IPS-11a (cell line): ENCODE data around the gene PTPN7.
"Not testable (repeated sequence)": the region's sequence is repeated elsewhere in the genome, so short reads cannot be mapped to it uniquely, and the experiment has no call there.

Experiments used
- H3K4me3 ChIP-seq: one replicate; pipeline ENCODE4 v1.5.1; 2013; ENCODE audit warnings: low read depth, low read length, control low read depth

The PTPN7 gene

GRCh38 chr1:202133001-202133400 lies 27.4 kb downstream of the PTPN7 start:
- H3K4me3 ChIP-seq: no peak overlapping the region

GRCh38 chr1:202131956-202132821 lies 28.2 kb downstream of the PTPN7 start:
- H3K4me3 ChIP-seq: no peak overlapping the region

GRCh38 chr1:202130816-202131522 lies 29.4 kb downstream of the PTPN7 start:
- H3K4me3 ChIP-seq: no peak overlapping the region

- H3K4me3 ChIP-seq: no peak overlapping the region
Observed at GRCh38 chr1:202130297-202130721, 30.1 kb downstream of the PTPN7 start.

DNA sequence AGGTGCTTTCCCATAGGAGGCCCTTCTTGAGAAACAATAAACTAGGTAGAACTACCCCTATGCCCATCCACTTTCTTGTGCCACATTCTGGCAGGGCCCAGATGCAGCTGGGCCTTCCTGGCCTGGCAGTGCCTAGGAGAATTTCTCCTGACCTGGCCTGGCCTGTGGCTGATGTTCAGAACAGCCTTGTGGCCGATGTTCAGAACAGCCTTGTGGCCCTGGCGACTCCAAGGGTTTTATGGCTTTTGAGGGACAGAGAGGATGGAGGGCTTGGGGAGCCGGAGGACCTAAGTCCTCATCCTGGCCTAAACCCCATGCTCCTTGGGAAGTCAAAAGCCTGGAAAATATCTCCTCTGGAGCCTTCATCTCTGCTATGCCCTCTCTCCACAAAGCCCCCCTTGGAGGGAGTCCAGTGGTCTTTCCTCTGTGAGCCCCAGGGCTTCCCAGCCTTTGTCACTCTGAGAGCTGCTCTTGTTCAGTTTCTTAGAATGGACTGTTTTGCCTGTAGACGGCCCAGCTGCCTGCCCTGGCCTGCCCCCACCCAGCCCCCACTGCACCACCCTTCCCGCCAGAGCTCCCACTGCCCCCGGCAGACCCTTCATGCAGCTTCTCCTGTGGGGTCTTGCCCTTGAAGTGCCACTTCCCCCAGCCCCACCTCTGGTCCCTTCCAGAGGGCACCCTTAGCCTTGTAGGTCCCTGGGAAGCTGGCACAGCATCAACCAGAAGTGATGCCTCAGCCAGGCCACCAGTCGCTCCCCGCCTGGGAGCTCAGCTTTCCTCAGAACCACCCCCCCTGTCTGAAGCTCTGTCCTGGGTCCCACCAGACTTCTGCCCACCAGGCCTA lies 30.7 kb downstream of the PTPN7 start:
- no peak overlapping the region for H3K4me3 ChIP-seq

DNA sequence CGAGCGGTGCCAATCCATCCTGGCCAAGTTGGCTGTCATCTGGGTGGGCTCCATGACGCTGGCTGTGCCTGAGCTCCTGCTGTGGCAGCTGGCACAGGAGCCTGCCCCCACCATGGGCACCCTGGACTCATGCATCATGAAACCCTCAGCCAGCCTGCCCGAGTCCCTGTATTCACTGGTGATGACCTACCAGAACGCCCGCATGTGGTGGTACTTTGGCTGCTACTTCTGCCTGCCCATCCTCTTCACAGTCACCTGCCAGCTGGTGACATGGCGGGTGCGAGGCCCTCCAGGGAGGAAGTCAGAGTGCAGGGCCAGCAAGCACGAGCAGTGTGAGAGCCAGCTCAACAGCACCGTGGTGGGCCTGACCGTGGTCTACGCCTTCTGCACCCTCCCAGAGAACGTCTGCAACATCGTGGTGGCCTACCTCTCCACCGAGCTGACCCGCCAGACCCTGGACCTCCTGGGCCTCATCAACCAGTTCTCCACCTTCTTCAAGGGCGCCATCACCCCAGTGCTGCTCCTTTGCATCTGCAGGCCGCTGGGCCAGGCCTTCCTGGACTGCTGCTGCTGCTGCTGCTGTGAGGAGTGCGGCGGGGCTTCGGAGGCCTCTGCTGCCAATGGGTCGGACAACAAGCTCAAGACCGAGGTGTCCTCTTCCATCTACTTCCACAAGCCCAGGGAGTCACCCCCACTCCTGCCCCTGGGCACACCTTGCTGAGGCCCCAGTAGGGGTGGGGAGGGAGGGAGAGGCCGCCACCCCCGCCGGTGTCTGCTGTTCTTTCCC lies 32.4 kb downstream of the PTPN7 start:
- no peak overlapping the region for H3K4me3 ChIP-seq

- no peak overlapping the region for H3K4me3 ChIP-seq
Observed at GRCh38 chr1:202127061-202127460, 33.3 kb downstream of the PTPN7 start.

DNA sequence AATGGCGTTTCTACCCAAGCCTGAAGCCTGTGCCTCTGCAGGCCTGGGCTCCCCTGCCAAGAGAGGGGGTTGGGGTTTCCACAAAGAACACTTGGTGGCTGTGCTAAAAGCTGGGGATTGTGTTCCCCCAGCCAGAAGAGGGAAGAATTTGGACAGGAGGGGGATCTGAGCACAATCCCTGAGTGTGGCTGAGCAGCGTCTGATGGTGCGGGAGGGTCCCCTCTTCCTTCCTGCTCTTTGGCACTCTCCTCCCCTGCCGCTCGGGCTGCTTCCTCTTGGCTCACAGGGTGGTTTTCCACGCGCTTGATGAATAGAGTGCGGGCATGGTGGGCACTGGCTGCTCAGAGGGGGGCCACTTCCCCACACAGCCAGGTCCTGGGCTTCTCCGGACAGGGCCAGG lies 34.0 kb downstream of the PTPN7 start:
- no peak overlapping the region for H3K4me3 ChIP-seq

DNA sequence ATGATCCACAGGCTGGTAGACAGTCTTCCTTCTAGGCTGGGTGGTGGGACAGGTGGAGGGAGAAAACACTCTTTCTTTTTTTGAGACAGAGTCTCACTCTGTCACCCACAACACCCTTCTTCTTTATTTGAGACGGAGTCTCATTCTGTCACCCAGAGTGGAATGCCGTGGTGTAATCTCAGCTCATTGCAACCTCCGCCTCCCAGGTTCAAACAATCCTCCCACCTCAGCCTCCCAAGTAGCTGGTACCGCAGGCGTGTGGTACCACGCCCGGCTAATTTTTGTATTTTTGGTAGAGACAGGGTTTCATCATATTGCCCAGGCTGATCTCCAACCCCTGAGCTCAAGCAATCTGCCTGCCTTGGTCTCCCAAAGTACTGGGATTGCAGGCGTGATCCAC lies 34.8 kb downstream of the PTPN7 start:
- H3K4me3 ChIP-seq: no peak overlapping the region

DNA sequence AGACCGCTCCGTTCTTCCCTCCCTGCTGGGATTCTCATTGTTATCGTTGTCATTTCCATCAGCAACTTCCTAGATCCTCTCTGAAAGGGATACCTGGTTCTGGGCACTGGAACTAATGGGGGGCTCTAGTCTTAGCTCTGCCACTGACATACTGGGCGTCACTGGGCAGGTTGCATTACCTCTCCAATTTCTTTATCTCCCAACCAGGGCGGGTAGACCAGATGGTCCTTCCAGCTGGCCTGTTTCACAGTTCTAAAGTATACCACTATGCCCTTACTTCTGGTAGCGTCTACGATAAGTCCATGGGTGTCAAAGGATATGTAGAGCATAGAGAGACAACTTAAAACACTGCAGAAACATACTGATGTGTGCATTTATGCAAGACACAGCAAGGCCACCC lies 36.3 kb downstream of the PTPN7 start:
- no peak overlapping the region for H3K4me3 ChIP-seq

DNA sequence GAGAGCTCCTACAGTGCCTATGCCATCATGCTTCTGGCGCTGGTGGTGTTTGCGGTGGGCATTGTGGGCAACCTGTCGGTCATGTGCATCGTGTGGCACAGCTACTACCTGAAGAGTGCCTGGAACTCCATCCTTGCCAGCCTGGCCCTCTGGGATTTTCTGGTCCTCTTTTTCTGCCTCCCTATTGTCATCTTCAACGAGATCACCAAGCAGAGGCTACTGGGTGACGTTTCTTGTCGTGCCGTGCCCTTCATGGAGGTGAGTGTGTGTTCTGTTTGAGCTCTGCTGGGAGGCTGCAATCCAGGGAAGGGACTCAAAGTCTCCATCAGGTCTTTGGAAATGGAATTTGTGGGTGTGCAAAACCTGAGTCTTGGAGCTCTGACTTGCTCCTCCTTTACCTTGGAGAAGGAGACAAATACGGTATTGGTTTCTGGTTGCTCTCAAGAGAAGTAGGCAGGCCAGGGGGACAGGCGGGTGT lies 37.0 kb downstream of the PTPN7 start:
- no peak overlapping the region for H3K4me3 ChIP-seq

- H3K4me3 ChIP-seq: no peak within 1 kb of the TSS
Observed at GRCh38 chr1:202122639-202123335, 37.6 kb downstream of the PTPN7 start, which contains the start of gene GPR37L1. GPR37L1 (plus strand) TSS chr1:202122917; CDS start chr1:202122964, 47 bp downstream.

- no peak overlapping the region for H3K4me3 ChIP-seq
Observed at GRCh38 chr1:202121006-202121405, 39.4 kb downstream of the PTPN7 start.

- H3K4me3 ChIP-seq: no peak overlapping the region
Observed at GRCh38 chr1:202117898-202118371, 42.5 kb downstream of the PTPN7 start.

- H3K4me3 ChIP-seq: no peak overlapping the region
Observed at GRCh38 chr1:202116287-202116686, 44.1 kb downstream of the PTPN7 start.

DNA sequence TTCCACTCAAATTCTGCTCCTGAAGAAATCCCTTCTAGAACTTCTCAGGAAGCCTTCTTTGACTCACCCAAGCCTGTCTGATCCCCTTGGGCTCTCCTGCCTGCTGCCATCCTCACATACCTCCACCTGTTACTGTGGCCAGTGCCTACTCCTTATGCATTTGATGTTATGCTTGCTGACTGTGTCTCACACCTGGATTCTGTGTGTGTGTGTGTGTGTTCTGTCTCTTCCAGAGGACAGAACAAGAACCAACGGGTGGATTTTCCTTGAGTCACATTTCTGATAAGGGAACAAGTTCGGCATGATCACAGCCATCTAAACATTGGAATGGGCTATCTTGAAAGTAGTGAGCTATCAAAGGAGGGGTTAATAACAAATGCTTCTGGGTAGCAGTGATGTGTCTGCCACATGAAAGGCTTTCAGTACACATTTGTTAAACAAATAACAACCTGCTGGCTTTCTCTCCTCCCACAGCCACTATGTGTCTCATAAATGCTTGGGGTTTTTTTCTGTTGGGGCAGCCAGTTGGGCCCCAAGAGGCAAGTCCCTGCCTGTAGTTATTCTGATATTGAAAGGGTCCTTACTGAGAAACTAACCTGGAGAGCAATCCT lies 46.6 kb downstream of the PTPN7 start:
- no peak overlapping the region for H3K4me3 ChIP-seq

- H3K4me3 ChIP-seq: no peak overlapping the region
Observed at GRCh38 chr1:202112859-202113689, 47.3 kb downstream of the PTPN7 start.

DNA sequence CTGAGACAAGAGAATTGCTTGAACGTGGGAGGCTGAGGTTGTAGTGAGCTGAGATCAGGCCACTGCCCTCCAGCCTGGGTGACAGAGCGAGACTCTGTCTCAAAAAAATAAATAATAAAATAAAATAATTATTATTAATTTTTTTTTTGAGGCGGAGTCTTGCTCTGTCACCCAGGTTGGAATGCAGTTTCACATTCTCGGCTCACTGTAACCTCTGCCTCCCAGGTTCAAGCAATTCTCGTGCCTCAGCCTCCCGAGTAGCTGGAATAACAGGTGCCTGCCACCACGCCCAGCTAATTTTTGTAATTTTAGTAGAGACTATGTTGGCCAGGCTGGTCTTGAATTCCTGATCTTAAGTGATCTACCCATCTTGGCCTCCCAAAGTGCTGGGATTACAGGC lies 48.8 kb downstream of the PTPN7 start:
- not testable (repeated sequence) for H3K4me3 ChIP-seq
